HG02763 (cell line): Measurements from ENCODE around the gene NRP1.
"Not testable (repeated sequence)": the region's sequence is repeated elsewhere in the genome, so short reads cannot be mapped to it uniquely, and the experiment has no call there.

Experiments
- ATAC-seq: cut with Tn5 transposase; IDR thresholded peaks from one replicate; pipeline ENCODE4 v1.9.1; 2021; ENCODE audit warnings: mild to moderate bottlenecking, moderate library complexity; ENCODE audit not compliant: unreplicated experiment

Gene NRP1

GRCh38 chr10:33334153-33334804 is at the start of gene NRP1:
TSS of gene NRP1 (minus strand) at chr10:33334667. CDS start at chr10:33334382, 285 bp downstream.
- no peak for ATAC-seq

GRCh38 chr10:33384201-33384600 is 49.7 kb upstream of the NRP1 start:
- ATAC-seq: not testable (repeated sequence)

- no peak for ATAC-seq
These were observed 48.6 kb upstream of the NRP1 start for GRCh38 chr10:33382921-33383713.

GRCh38 chr10:33382216-33382600 is 47.7 kb upstream of the NRP1 start:
- no peak for ATAC-seq

GRCh38 chr10:33381451-33382215 is 47.2 kb upstream of the NRP1 start:
- no peak for ATAC-seq

- ATAC-seq: no peak
These were observed 43.2 kb upstream of the NRP1 start for GRCh38 chr10:33377658-33378025.

GRCh38 chr10:33376976-33377657 is 42.6 kb upstream of the NRP1 start:
- no peak for ATAC-seq

- ATAC-seq: no peak
These were observed 42.0 kb upstream of the NRP1 start for GRCh38 chr10:33376476-33376875.

GRCh38 chr10:33373263-33373662 is 38.8 kb upstream of the NRP1 start:
- no peak for ATAC-seq

GRCh38 chr10:33371234-33371633 is 36.8 kb upstream of the NRP1 start:
- ATAC-seq: no peak

- ATAC-seq: no peak
These were observed 36.0 kb upstream of the NRP1 start for GRCh38 chr10:33370434-33370930.

GRCh38 chr10:33368086-33368485 is 33.6 kb upstream of the NRP1 start:
- no peak for ATAC-seq

- no peak for ATAC-seq
These were observed 31.5 kb upstream of the NRP1 start for GRCh38 chr10:33365871-33366411.

- no peak for ATAC-seq
These were observed 30.8 kb upstream of the NRP1 start for GRCh38 chr10:33365301-33365700.

GRCh38 chr10:33363106-33363505 is 28.6 kb upstream of the NRP1 start:
- ATAC-seq: no peak

- ATAC-seq: no peak
These were observed 23.5 kb upstream of the NRP1 start for GRCh38 chr10:33358016-33358415.

GRCh38 chr10:33355274-33355673 is 20.8 kb upstream of the NRP1 start:
- no peak for ATAC-seq

GRCh38 chr10:33353853-33354252 is 19.4 kb upstream of the NRP1 start:
- no peak for ATAC-seq

- no peak for ATAC-seq
These were observed 18.9 kb upstream of the NRP1 start for GRCh38 chr10:33353334-33353733.

- no peak for ATAC-seq
These were observed 18.1 kb upstream of the NRP1 start for GRCh38 chr10:33352615-33353014.

GRCh38 chr10:33352175-33352574 is 17.7 kb upstream of the NRP1 start:
- no peak for ATAC-seq
